K562 (cell line): Measurements from ENCODE around the gene SMC4. TPM values are rescaled to one million over a fixed set of nuclear protein-coding genes. Genes with fewer than 3 reads are reported as not detected.

Experiments
- E2F4 ChIP-seq: sonication (generic); formaldehyde crosslinking; IDR thresholded peaks from 2 replicates; pipeline ENCODE4 v1.8.0; 2022; ENCODE audit warnings: mild to moderate bottlenecking, low read depth, missing genetic modification reagents
- EWSR1 ChIP-seq: fragments of 450-650 bp; IDR thresholded peaks from 2 replicates; pipeline ENCODE4 v1.6.1; 2018; ENCODE audit warnings: borderline replicate concordance, mild to moderate bottlenecking, low read depth, moderate library complexity; ENCODE audit not compliant: partially characterized antibody
- FOXP4 ChIP-seq: sonication (generic); formaldehyde crosslinking; IDR thresholded peaks from 2 replicates; pipeline ENCODE4 v1.8.0; 2022; ENCODE audit warnings: mild to moderate bottlenecking, missing genetic modification reagents, borderline replicate concordance
- HMG20B ChIP-seq: fragments of 250-450 bp; sonication (Bioruptor Pico); IDR thresholded peaks from 2 replicates; pipeline ENCODE4 v1.5.0; 2021; ENCODE audit warnings: mild to moderate bottlenecking
- HNRNPH1 ChIP-seq: fragments of 200-400 bp; formaldehyde crosslinking; optimal IDR thresholded peaks from 2 replicates; pipeline ENCODE3; 2017; ENCODE audit warnings: low read depth, mild to moderate bottlenecking, low read length, moderate library complexity
- HNRNPUL1 ChIP-seq: fragments of 200-400 bp; formaldehyde crosslinking; IDR thresholded peaks from 2 replicates; pipeline ENCODE4 v1.6.1; 2017; ENCODE audit warnings: low read length
- JUN ChIP-seq, 2 experiments: sonication (generic) in 1 of 2; formaldehyde crosslinking in 1 of 2; IDR thresholded peaks; 2 replicates each; pipeline versions ENCODE4 v1.6.1 to v1.8.0; 2012 to 2022; ENCODE audit warnings: borderline replicate concordance in 2 of 2, mild to moderate bottlenecking in 2 of 2, improper control_type of control experiment in 1 of 2, low read depth in 1 of 2, low read length in 1 of 2, missing genetic modification reagents in 1 of 2
- KDM2B ChIP-seq: fragments of 250-450 bp; sonication (Bioruptor Pico); IDR thresholded peaks from 2 replicates; pipeline ENCODE4 v1.8.0; 2021; ENCODE audit warnings: mild to moderate bottlenecking, moderate library complexity
- L3MBTL2 ChIP-seq: fragments of 450-650 bp; IDR thresholded peaks from 2 replicates; pipeline ENCODE4 v1.6.1; 2016; ENCODE audit warnings: mild to moderate bottlenecking, moderate library complexity
- MBD2 ChIP-seq: sonication (generic); IDR thresholded peaks from 2 replicates; pipeline ENCODE4 v1.6.1; 2016; ENCODE audit warnings: low read depth, borderline replicate concordance
- NBN ChIP-seq: fragments of 450-650 bp; IDR thresholded peaks from 2 replicates; pipeline ENCODE4 v1.6.1; 2016; ENCODE audit warnings: low read depth, mild to moderate bottlenecking
- NFXL1 ChIP-seq: fragments of 450-650 bp; formaldehyde crosslinking; IDR thresholded peaks from 2 replicates; pipeline ENCODE4 v1.4.0; 2021; ENCODE audit warnings: mild to moderate bottlenecking
- PHF20 ChIP-seq: fragments of 450-650 bp; IDR thresholded peaks from 2 replicates; pipeline ENCODE4 v1.6.1; 2018; ENCODE audit not compliant: partially characterized antibody
- RFX5 ChIP-seq: IDR thresholded peaks from 2 replicates; pipeline ENCODE4 v1.6.1; 2011; ENCODE audit warnings: low read depth, mild to moderate bottlenecking, improper control_type of control experiment, low read length
- RNF219 ChIP-seq: fragments of 250-450 bp; sonication (Bioruptor Pico); IDR thresholded peaks from 2 replicates; pipeline ENCODE4 v1.5.0; 2022; ENCODE audit warnings: mild to moderate bottlenecking
- SAP30 ChIP-seq: fragments of 200-600 bp; sonication (generic); IDR thresholded peaks from 2 replicates; pipeline ENCODE4 v1.6.1; 2012; ENCODE audit warnings: borderline replicate concordance, low read depth, mild to moderate bottlenecking, moderate library complexity, low read length, control low read depth, inconsistent platforms; ENCODE audit not compliant: insufficient read depth, poor library complexity, severe bottlenecking
- SIRT6 ChIP-seq: IDR thresholded peaks from one replicate; pipeline ENCODE4 v1.6.1; 2012; ENCODE audit warnings: low read depth, mild to moderate bottlenecking, control low read depth, inconsistent platforms, low read length, moderate library complexity
- SRSF7 ChIP-seq: fragments of 200-400 bp; formaldehyde crosslinking; optimal IDR thresholded peaks from 2 replicates; pipeline ENCODE3; 2017; ENCODE audit warnings: mild to moderate bottlenecking, low read depth, low read length
- ZBTB2 ChIP-seq: fragments of 450-650 bp; IDR thresholded peaks from 2 replicates; pipeline ENCODE4 v1.6.1; 2016; ENCODE audit warnings: antibody characterized with exemption
- ZNF507 ChIP-seq: conservative IDR thresholded peaks from 2 replicates; pipeline ENCODE4 v1.6.1; 2017; ENCODE audit warnings: missing genetic modification characterization, missing compliant biosample characterization
- polyA plus RNA-seq, 8 experiments: library from polyadenylated mRNA; depleted of rRNA in 4 of 8; stranded (reverse) in 5 of 8; unstranded in 3 of 8; fragments of >200 nt; fragmentation: Nextera tagmentation in 2 of 8; fragmentation: Illumina TruSeq in 1 of 8; extraction: Ambion mirVana in 2 of 8; extraction: Trizol in 1 of 8; gene quantifications; 2 replicates each; pipeline versions ENCODE4 v1.2.1 to v1.2.3, GENCODE V29; 2011 to 2014; ENCODE audit warnings: inconsistent platforms in 1 of 8, missing spikeins in 1 of 8
- total RNA-seq, 7 experiments: library from RNA; depleted of rRNA in 6 of 7; stranded (reverse); fragments of >200 nt in 6 of 7; fragmentation: Illumina TruSeq in 2 of 7; extraction: Trizol in 2 of 7; gene quantifications; 2 replicates each; pipeline versions ENCODE4 v1.2.1 to v1.2.3, GENCODE V29; 2011 to 2021; ENCODE audit warnings: low replicate concordance in 1 of 7

Gene SMC4
- total and polyA plus RNA-seq, 9 of the 15 experiments (the other 6 are each of a cell fraction or from before 2014, with no cell fraction given), result 87.9 to 347 (median 176) TPM

- TF ChIP-seq SAP30 (peak; percentile 52), NFXL1 (CRISPR knock-in tag) (no peak), E2F4 (CRISPR knock-in tag) (peak; percentile 100), SRSF7 (no peak), SIRT6 (no peak), MBD2 (no peak; the same call in 1 of the 2 replicates), HNRNPUL1 (no peak), JUN (IDR thresholded peaks at IDR 0.05; ENCODE audit: borderline replicate concordance, low read depth, low read length) (peak; percentile 72; the same call in 1 of the 2 replicates), JUN (CRISPR knock-in tag; IDR thresholded peaks at IDR 0.05; ENCODE audit: borderline replicate concordance) (peak; percentile 87; the same call in 1 of the 2 replicates), RFX5 (no peak), FOXP4 (CRISPR knock-in tag) (peak; percentile 88), NBN (0 out of 2 replicates have a peak, but pooled peaks have one; percentile 11), ZBTB2 (no peak; the same call in 1 of the 2 replicates), RNF219 (CRISPR knock-in tag) (no peak), HNRNPH1 (no peak), PHF20 (peak; percentile 40), HMG20B (CRISPR knock-in tag) (no peak), EWSR1 (no peak), KDM2B (no peak), ZNF507 (tag) (no peak), L3MBTL2 (peak; percentile 100)
Measured at GRCh38 chr3:160449636-160450598, 50.5 kb downstream of the SMC4 start, which contains the start of gene TRIM59 (continued).
